Left colon (tissue), 2 donors: ENCODE measurements around the gene PLK5. TPM values are rescaled to one million over a fixed set of nuclear protein-coding genes. Genes with fewer than 3 reads are reported as not detected.

Experiments
- total RNA-seq, 2 donors: library from RNA; stranded (reverse); fragmentation: NEBNext Ultra II Directional; extraction: Animal tissue kit (Norgen Biotek cat#: 25700); gene quantifications; one replicate each; pipeline ENCODE4 v1.2.1, GENCODE V29; 2021
- donor health status: DM: no; HTN: no; CAD: no.
- donor health status: DM: yes; HTN: yes; CAD: no.

Gene PLK5
- total RNA-seq, 2 donors from 2014 or later, result not detected

Other genes with a start within 250 kb of the PLK5 start
- gene FAM174C, start 248.5 kb upstream of the PLK5 start, total RNA-seq, result 10 to 100 TPM; 43.7 to 48.9 TPM
- gene EFNA2, start 238.2 kb upstream of the PLK5 start, total RNA-seq, result 10 to 100 TPM; 83.8 to 85.4 TPM
- gene NDUFS7, start 140.2 kb upstream of the PLK5 start, total RNA-seq, result 100 to 1,000 TPM; 141 to 178 TPM
- 1 to 10 TPM; 2.3 to 2.5 TPM for gene GAMT, start 122.5 kb upstream of the PLK5 start, total RNA-seq
- 100 to 1,000 TPM in 1 of 2 donors, 10 to 100 TPM in 1; 82.1 to 106 TPM for gene DAZAP1, start 116.5 kb upstream of the PLK5 start, total RNA-seq
- gene RPS15, start 85.7 kb upstream of the PLK5 start, total RNA-seq, result 100 to 1,000 TPM; 908 to 922 TPM
- under 1 TPM; 0.18 to 0.56 TPM for gene APC2, start 74.0 kb upstream of the PLK5 start, total RNA-seq
- gene C19orf25, start 44.9 kb upstream of the PLK5 start, total RNA-seq, result 10 to 100 TPM; 34.2 to 35.7 TPM
- gene PCSK4, start 33.7 kb upstream of the PLK5 start, total RNA-seq, result 1 to 10 TPM; 3.2 to 4.6 TPM
- gene REEP6, start 32.9 kb upstream of the PLK5 start, total RNA-seq, result 1 to 10 TPM; 3.5 to 4.1 TPM
- gene ADAMTSL5, start 11.1 kb upstream of the PLK5 start, total RNA-seq, result 1 to 10 TPM; 2.0 to 5.4 TPM
- gene MEX3D, start 44.2 kb downstream of the PLK5 start, total RNA-seq, result 10 to 100 TPM; 22.3 to 24.8 TPM
- gene MBD3, start 68.8 kb downstream of the PLK5 start, total RNA-seq, result 10 to 100 TPM; 47.7 to 57.5 TPM
- gene UQCR11, start 81.4 kb downstream of the PLK5 start, total RNA-seq, result 100 to 1,000 TPM; 337 to 359 TPM
- 10 to 100 TPM; 64.1 to 64.7 TPM for gene TCF3, start 128.5 kb downstream of the PLK5 start, total RNA-seq
- not detected for gene ONECUT3, start 229.4 kb downstream of the PLK5 start, total RNA-seq